SK-N-MC (cell line): ENCODE results near the gene OBSCN.

Experiments
- DNase-seq: peaks from one replicate; pipeline ENCODE4 v3.0.0-alpha.2; 2011; ENCODE audit warnings: low read depth, low spot score
- H3K27ac ChIP-seq: fragments of 200-600 bp; sonication (generic); 2 replicates; pipeline ENCODE4 v1.5.1; 2016; ENCODE audit warnings: mixed run types
- H3K36me3 ChIP-seq: fragments of 200-600 bp; sonication (generic); 2 replicates; pipeline ENCODE4 v1.6.1; 2017; ENCODE audit warnings: antibody characterized with exemption, low read length, mixed read lengths; ENCODE audit not compliant: insufficient read depth
- H3K4me3 ChIP-seq: fragments of 200-600 bp; sonication (generic); 2 replicates; pipeline ENCODE4 v1.5.1; 2016
- H3K9ac ChIP-seq: fragments of 200-600 bp; sonication (generic); 2 replicates; pipeline ENCODE4 v1.8.0; 2017; ENCODE audit warnings: mixed run types, mixed read lengths; ENCODE audit not compliant: insufficient read length
- H3K9me3 ChIP-seq: fragments of 200-600 bp; sonication (generic); 2 replicates; pipeline ENCODE4 v1.6.1; 2017; ENCODE audit warnings: low read depth, mild to moderate bottlenecking, antibody characterized with exemption, low read length, moderate library complexity, mixed read lengths
- EZH2 ChIP-seq: fragments of 200-600 bp; sonication (generic); IDR thresholded peaks from one replicate; pipeline ENCODE4 v1.6.1; 2017; ENCODE audit warnings: antibody characterized with exemption
- FOXP2 ChIP-seq: optimal IDR thresholded peaks from 2 replicates; pipeline ENCODE3; 2011; ENCODE audit warnings: mild to moderate bottlenecking, moderate library complexity; ENCODE audit not compliant: insufficient read depth; ENCODE audit errors: extremely low read length, control extremely low read depth
- POLR2AphosphoS5 ChIP-seq: IDR thresholded peaks from 2 replicates; pipeline ENCODE4 v1.6.1; 2012; ENCODE audit warnings: mild to moderate bottlenecking, low read depth, low read length, borderline replicate concordance

Gene OBSCN

DNA sequence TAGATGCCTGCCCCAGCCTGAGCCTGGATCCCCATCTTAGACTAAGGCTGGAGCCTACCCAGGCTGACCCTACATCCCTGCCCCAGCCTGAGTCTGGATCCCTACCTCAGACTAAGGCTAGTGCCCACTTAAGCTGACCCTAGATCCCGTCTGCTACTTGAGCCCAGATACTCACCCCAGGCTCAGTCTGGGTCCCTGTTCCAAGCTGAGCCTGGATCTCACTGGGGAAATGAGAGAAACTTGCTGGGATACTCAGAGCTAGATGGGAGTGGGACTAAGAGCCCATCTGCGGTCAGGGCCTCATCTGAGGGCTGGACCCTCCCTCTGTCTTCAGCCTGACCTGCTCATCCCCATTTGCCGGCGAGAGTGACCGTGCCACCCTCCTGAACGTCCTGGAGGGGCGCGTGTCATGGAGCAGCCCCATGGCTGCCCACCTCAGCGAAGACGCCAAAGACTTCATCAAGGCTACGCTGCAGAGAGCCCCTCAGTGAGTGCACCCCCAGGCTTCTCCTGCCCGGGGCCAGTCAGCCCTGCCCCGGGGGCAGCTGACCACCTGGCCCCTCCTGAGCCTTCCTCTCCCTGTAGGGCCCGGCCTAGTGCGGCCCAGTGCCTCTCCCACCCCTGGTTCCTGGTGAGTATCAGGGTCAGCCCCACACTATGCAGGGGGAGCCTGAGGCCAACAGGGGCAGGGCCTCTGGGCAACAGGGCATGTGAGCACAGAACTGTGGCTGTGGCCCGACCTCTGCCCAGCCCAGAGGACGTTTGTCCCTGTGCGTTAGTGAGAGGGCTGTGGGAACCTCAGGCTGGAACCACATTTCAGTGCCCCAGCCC, 162.0 kb downstream of the OBSCN start:
- no peak overlapping the region for H3K9ac ChIP-seq
- no peak overlapping the region for H3K27ac ChIP-seq
- DNase-seq: no peak
- no peaks in the 10 kb centered on the region for H3K36me3 ChIP-seq
- TF ChIP-seq FOXP2 (no peak), POLR2AphosphoS5 (no peak), EZH2 (no peak)
- H3K9me3 ChIP-seq: no peaks in the 10 kb centered on the region
- no peak overlapping the region for H3K4me3 ChIP-seq

DNA sequence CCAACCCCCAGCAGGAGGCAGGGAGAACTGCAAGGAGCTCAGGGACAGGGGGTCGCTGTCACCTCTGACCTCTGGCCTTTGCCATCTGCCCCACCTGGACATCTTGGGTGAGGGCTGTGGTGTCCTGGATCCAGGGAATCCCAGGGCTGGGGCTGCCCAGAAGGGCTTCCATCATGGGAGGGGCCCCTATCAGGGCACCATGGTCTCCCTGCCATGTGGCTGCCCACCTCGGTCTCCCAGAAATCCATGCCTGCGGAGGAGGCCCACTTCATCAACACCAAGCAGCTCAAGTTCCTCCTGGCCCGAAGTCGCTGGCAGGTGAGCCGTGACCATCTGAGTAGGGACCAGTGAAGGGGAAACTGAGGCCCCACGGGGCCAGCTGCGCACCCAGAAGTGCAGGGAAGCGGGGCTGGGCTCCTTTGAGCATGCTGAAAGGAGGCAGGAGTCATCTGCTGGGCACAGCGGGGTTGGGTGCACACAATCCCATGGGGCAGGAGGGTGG, 162.6 kb downstream of the OBSCN start:
- no peak overlapping the region for H3K9ac ChIP-seq
- H3K27ac ChIP-seq: no peak overlapping the region

DNA sequence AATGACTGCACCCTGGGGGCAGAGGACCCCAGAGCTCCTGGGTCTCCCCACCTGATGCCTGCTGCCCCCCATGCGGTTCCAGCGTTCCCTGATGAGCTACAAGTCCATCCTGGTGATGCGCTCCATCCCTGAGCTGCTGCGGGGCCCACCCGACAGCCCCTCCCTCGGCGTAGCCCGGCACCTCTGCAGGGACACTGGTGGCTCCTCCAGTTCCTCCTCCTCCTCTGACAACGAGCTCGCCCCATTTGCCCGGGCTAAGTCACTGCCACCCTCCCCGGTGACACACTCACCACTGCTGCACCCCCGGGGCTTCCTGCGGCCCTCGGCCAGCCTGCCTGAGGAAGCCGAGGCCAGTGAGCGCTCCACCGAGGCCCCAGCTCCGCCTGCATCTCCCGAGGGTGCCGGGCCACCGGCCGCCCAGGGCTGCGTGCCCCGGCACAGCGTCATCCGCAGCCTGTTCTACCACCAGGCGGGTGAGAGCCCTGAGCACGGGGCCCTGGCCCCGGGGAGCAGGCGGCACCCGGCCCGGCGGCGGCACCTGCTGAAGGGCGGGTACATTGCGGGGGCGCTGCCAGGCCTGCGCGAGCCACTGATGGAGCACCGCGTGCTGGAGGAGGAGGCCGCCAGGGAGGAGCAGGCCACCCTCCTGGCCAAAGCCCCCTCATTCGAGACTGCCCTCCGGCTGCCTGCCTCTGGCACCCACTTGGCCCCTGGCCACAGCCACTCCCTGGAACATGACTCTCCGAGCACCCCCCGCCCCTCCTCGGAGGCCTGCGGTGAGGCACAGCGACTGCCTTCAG, 163.3 kb downstream of the OBSCN start:
- Histone ChIP-seq H3K27ac (no peak overlapping the region), H3K4me3 (no peak overlapping the region), H3K9me3 (no peaks in the 10 kb centered on the region), H3K36me3 (no peaks in the 10 kb centered on the region), H3K9ac (no peak overlapping the region)
- TF ChIP-seq POLR2AphosphoS5: no peak
- TF ChIP-seq EZH2: no peak
- no peak for TF ChIP-seq FOXP2
- DNase-seq: no peak

More for the DNA sequence above, 162.6 kb downstream of the OBSCN start:
- DNase-seq: no peak
- Histone ChIP-seq H3K4me3 (no peak overlapping the region), H3K36me3 (no peaks in the 10 kb centered on the region), H3K9me3 (no peaks in the 10 kb centered on the region)
- no peak for TF ChIP-seq EZH2
- TF ChIP-seq POLR2AphosphoS5: no peak
- no peak for TF ChIP-seq FOXP2

DNA sequence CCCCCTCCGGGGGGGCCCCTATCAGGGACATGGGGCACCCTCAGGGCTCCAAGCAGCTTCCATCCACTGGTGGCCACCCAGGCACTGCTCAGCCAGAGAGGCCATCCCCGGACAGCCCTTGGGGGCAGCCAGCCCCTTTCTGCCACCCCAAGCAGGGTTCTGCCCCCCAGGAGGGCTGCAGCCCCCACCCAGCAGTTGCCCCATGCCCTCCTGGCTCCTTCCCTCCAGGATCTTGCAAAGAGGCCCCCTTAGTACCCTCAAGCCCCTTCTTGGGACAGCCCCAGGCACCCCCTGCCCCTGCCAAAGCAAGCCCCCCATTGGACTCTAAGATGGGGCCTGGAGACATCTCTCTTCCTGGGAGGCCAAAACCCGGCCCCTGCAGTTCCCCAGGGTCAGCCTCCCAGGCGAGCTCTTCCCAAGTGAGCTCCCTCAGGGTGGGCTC, 163.9 kb downstream of the OBSCN start:
- DNase-seq: no peak
- no peaks in the 10 kb centered on the region for H3K9me3 ChIP-seq
- H3K27ac ChIP-seq: no peak overlapping the region
- H3K36me3 ChIP-seq: no peaks in the 10 kb centered on the region
- no peak overlapping the region for H3K9ac ChIP-seq
- TF ChIP-seq FOXP2: no peak
- TF ChIP-seq EZH2: no peak
- TF ChIP-seq POLR2AphosphoS5: no peak
- no peak overlapping the region for H3K4me3 ChIP-seq

DNA sequence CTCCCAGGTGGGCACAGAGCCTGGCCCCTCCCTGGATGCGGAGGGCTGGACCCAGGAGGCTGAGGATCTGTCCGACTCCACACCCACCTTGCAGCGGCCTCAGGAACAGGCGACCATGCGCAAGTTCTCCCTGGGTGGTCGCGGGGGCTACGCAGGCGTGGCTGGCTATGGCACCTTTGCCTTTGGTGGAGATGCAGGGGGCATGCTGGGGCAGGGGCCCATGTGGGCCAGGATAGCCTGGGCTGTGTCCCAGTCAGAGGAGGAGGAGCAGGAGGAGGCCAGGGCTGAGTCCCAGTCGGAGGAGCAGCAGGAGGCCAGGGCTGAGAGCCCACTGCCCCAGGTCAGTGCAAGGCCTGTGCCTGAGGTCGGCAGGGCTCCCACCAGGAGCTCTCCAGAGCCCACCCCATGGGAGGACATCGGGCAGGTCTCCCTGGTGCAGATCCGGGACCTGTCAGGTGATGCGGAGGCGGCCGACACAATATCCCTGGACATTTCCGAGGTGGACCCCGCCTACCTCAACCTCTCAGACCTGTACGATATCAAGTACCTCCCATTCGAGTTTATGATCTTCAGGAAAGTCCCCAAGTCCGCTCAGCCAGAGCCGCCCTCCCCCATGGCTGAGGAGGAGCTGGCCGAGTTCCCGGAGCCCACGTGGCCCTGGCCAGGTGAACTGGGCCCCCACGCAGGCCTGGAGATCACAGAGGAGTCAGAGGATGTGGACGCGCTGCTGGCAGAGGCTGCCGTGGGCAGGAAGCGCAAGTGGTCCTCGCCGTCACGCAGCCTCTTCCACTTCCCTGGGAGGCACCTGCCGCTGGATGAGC, 164.5 kb downstream of the OBSCN start:
- Histone ChIP-seq H3K9ac (no peak overlapping the region), H3K36me3 (no peaks in the 10 kb centered on the region), H3K4me3 (no peak overlapping the region), H3K9me3 (no peaks in the 10 kb centered on the region), H3K27ac (no peak overlapping the region)
- TF ChIP-seq EZH2 (no peak), FOXP2 (no peak), POLR2AphosphoS5 (no peak)
- DNase-seq: no peak

DNA sequence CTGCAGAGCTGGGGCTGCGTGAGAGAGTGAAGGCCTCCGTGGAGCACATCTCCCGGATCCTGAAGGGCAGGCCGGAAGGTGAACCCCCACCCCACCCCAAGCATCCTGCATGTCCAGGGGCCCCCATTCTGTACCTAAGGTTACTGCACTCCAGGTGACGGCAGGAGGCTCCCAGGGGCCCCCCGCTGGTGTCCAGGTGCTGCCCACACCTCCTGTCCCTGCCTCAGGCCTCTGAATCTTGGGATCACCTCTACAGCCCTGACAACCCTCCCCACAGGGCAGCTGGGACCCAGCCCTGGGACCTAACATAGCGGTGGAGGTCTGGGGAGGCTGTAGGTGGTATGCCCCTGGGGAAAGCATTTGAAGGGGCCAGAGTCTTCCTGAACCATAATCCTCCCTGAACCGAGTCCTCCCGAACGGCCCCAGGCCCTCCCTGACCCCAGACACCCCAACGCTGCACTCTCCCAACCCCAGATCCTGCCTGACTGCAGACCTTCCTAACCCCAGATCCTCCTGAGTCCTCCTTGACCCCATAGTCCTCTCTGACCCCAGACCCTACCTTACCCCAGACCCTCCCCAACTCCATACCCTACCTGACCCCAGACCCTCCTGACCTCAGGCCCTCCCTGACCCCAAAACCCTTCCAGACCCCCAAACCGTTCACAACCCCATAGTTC, 165.3 kb downstream of the OBSCN start:
- TF ChIP-seq POLR2AphosphoS5: no peak
- TF ChIP-seq FOXP2: no peak
- TF ChIP-seq EZH2: no peak
- H3K27ac ChIP-seq: no peak overlapping the region

DNA sequence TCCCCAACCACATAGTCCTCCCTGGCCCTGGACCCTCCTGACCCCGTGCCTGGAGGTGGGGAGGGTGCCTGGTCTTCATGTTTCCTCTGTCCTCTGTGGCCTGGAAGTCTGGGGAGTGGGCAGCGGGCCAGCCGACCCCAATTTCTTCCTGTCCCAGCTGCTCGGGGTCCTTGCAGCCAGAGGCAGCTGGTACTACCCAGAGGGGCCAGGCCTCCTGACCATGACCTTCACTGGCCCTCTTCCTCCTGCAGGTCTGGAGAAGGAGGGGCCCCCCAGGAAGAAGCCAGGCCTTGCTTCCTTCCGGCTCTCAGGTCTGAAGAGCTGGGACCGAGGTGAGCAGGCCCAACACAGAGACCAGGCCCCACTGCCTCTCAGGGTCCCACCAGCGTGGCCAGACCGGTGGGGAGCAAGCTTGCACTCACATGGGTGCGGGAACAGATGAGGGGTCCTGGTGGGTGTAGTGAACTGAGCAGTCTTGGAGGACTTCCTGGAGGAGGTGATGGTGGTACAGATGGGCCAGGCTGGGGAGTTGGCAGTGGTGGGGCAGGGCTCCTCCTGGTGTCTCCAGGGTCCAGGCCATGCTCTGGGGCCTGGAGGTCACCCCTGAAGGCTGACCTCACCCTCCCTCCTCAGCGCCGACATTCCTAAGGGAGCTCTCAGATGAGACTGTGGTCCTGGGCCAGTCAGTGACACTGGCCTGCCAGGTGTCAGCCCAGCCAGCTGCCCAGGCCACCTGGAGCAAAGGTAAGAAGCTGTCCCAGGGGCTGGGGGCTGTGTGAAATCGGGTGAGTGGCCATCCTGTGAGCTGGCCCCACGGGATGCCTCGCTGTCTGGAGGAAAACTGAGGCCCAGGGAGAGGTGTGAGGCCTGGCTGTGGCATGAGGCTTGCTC, 166.1 kb downstream of the OBSCN start:
- no peak overlapping the region for H3K4me3 ChIP-seq
- TF ChIP-seq POLR2AphosphoS5: no peak
- TF ChIP-seq EZH2: no peak
- TF ChIP-seq FOXP2: no peak
- DNase-seq: no peak

More for the DNA sequence above, 165.3 kb downstream of the OBSCN start:
- no peak overlapping the region for H3K9ac ChIP-seq
- DNase-seq: no peak
- no peaks in the 10 kb centered on the region for H3K36me3 ChIP-seq
- no peak overlapping the region for H3K4me3 ChIP-seq
- H3K9me3 ChIP-seq: no peaks in the 10 kb centered on the region

More for the DNA sequence above, 166.1 kb downstream of the OBSCN start:
- no peaks in the 10 kb centered on the region for H3K9me3 ChIP-seq
- no peak overlapping the region for H3K9ac ChIP-seq
- H3K27ac ChIP-seq: no peak overlapping the region
- no peaks in the 10 kb centered on the region for H3K36me3 ChIP-seq
